ENCODE results near the gene USP11. TPM values are rescaled to one million over a fixed set of nuclear protein-coding genes. Genes with fewer than 3 reads are reported as not detected.

The USP11 gene
- total RNA-seq, 1 donor from 2014 or later: 190 TPM

DNA sequence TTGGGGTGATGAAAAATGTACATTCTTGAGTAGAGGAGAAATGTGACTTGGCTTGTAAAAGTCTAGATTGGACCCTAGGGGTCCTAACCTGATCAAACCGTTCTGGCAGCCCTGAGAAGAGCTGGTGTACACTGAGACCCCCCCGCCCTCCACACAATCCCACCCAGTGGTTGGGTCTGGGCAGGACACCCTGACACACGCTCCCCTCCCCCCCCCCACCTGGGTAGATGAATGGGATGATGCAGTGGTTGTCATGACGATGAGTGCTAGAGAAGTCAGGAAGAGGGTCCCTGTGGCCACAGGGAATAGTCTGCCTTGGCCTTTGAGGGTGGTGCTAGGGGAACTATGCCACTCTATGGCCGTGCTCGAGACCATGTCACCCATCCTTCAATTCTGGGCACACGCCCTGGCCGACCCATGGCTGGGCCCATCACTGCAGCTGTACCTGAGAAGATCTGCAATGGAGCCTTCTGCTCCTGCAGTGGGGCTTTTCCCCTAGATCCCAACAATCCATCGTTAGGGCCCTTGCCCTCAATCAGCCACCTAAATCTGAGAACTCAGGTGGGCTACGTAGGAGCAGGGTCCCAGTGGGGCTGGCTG, 10.0 kb upstream of the USP11 start:
- Mint-ChIP-seq H3K27me3 (ENCODE audit: unreplicated experiment) (peaks cover 11% of the 10 kb centered on the region), H3K9me3 (ENCODE audit: unreplicated experiment) (peaks cover 12% of the 10 kb centered on the region), H3K4me1 (ENCODE audit: low read depth, unreplicated experiment) (peaks cover 17% of the 10 kb centered on the region), H3K27ac (ENCODE audit: unreplicated experiment) (no peak overlapping the region), H3K4me3 (ENCODE audit: unreplicated experiment) (no peak overlapping the region), H3K36me3 (ENCODE audit: unreplicated experiment) (no peaks in the 10 kb centered on the region)
- DNase-seq: no peak
- no peak for TF ChIP-seq CTCF (IDR thresholded peaks at IDR 0.05; ENCODE audit: partially characterized antibody, unreplicated experiment)

GRCh38 chrX:47223476-47224250, 9.1 kb upstream of the USP11 start:
- H3K36me3 Mint-ChIP-seq (ENCODE audit: unreplicated experiment): no peaks in the 10 kb centered on the region
- H3K27me3 Mint-ChIP-seq (ENCODE audit: unreplicated experiment): peaks cover 9% of the 10 kb centered on the region
- H3K27ac Mint-ChIP-seq (ENCODE audit: unreplicated experiment): no peak overlapping the region

DNA sequence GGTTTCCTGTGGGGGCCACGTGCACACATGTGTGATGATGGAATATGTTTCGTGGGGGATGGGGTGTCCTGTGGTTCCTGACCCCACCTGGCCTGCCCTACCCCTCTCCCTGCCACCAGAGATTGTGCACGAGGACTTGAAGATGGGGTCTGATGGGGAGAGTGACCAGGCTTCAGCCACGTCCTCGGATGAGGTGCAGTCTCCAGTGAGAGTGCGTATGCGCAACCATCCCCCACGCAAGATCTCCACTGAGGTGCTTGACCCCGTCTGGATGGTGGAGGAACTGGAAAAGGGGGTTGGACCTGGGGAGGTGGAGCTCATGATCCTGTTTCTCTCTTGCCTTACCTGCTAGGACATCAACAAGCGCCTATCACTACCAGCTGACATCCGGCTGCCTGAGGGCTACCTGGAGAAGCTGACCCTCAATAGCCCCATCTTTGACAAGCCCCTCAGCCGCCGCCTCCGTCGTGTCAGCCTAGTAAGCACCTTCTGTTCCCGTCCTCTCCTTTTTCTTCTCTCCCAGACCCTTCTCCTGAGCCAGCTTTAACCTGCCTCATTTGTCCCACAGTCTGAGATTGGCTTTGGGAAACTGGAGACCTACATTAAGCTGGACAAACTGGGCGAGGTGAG, 8.4 kb upstream of the USP11 start:
- no peak for TF ChIP-seq CTCF (IDR thresholded peaks at IDR 0.05; ENCODE audit: partially characterized antibody, unreplicated experiment)
- H3K9me3 Mint-ChIP-seq (ENCODE audit: unreplicated experiment): peaks cover 7% of the 10 kb centered on the region
- H3K4me3 Mint-ChIP-seq (ENCODE audit: unreplicated experiment): no peak overlapping the region
- H3K27me3 Mint-ChIP-seq (ENCODE audit: unreplicated experiment): peaks cover 6% of the 10 kb centered on the region
- H3K27ac Mint-ChIP-seq (ENCODE audit: unreplicated experiment): no peak overlapping the region
- H3K4me1 Mint-ChIP-seq (ENCODE audit: low read depth, unreplicated experiment): peaks cover 16% of the 10 kb centered on the region
- H3K36me3 Mint-ChIP-seq (ENCODE audit: unreplicated experiment): no peaks in the 10 kb centered on the region
- no peak for DNase-seq

More at GRCh38 chrX:47223476-47224250, 9.1 kb upstream of the USP11 start:
- H3K9me3 Mint-ChIP-seq (ENCODE audit: unreplicated experiment): peaks cover 7% of the 10 kb centered on the region
- peaks cover 17% of the 10 kb centered on the region for H3K4me1 Mint-ChIP-seq (ENCODE audit: low read depth, unreplicated experiment)
- H3K4me3 Mint-ChIP-seq (ENCODE audit: unreplicated experiment): no peak overlapping the region
- DNase-seq: no peak
- TF ChIP-seq CTCF (IDR thresholded peaks at IDR 0.05; ENCODE audit: partially characterized antibody, unreplicated experiment): no peak

DNA sequence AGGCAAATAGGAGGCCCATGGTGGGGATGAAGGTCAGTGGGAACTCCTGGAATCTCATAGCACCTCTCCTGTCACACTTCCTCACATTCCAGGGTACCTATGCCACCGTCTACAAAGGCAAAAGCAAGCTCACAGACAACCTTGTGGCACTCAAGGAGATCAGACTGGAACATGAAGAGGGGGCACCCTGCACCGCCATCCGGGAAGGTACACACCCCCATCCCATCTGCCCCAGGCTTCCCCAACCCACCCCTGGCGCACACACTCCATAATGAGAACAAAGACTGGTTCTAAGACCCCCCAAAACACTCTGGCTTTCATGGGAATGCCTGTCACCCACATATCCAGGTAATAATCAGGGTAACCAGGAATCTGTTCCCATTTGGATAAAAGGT, 7.9 kb upstream of the USP11 start:
- peaks cover 5% of the 10 kb centered on the region for H3K9me3 Mint-ChIP-seq (ENCODE audit: unreplicated experiment)
- no peak overlapping the region for H3K27ac Mint-ChIP-seq (ENCODE audit: unreplicated experiment)
- H3K27me3 Mint-ChIP-seq (ENCODE audit: unreplicated experiment): peaks cover 2% of the 10 kb centered on the region
- H3K4me3 Mint-ChIP-seq (ENCODE audit: unreplicated experiment): no peak overlapping the region
- peaks cover 11% of the 10 kb centered on the region for H3K4me1 Mint-ChIP-seq (ENCODE audit: low read depth, unreplicated experiment)
- no peak for TF ChIP-seq CTCF (IDR thresholded peaks at IDR 0.05; ENCODE audit: partially characterized antibody, unreplicated experiment)
- H3K36me3 Mint-ChIP-seq (ENCODE audit: unreplicated experiment): no peaks in the 10 kb centered on the region
- no peak for DNase-seq

DNA sequence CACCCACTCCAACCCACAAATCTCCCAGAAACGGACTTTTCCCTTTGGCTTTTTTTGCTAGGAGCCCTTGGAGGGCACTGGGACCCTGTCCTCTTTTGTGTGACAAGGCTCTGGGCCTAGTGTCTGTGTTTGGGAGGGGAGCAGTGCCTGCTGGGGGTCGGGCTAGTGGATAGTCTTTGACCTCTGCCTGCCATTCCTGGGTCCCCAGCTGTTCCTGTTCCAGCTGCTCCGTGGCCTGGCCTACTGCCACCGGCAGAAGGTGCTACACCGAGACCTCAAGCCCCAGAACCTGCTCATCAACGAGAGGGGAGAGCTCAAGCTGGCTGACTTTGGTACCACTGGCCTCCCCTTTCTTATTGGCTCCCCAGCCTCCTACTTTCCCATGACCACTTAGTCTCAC, 6.7 kb upstream of the USP11 start:
- TF ChIP-seq CTCF (IDR thresholded peaks at IDR 0.05; ENCODE audit: partially characterized antibody, unreplicated experiment): no peak
- no peaks in the 10 kb centered on the region for H3K27me3 Mint-ChIP-seq (ENCODE audit: unreplicated experiment)
- DNase-seq: no peak
- H3K4me3 Mint-ChIP-seq (ENCODE audit: unreplicated experiment): no peak overlapping the region
- H3K4me1 Mint-ChIP-seq (ENCODE audit: low read depth, unreplicated experiment): no peaks in the 10 kb centered on the region
- H3K27ac Mint-ChIP-seq (ENCODE audit: unreplicated experiment): no peak overlapping the region
- no peaks in the 10 kb centered on the region for H3K36me3 Mint-ChIP-seq (ENCODE audit: unreplicated experiment)
- peaks cover 5% of the 10 kb centered on the region for H3K9me3 Mint-ChIP-seq (ENCODE audit: unreplicated experiment)

All from glutamatergic neuron (in vitro differentiated cells).